GM10248 (cell line): ENCODE results near the gene ZNF492.

Source experiments
- CTCF ChIA-PET: fragments of 300-600 bp; sonication (Branson Sonifier 250); formaldehyde crosslinking; extraction: SDS; loops from one replicate; lab custom pipeline; 2021; ENCODE audit warnings: antibody characterized with exemption; lab: Yijun Ruan, JAX
- POLR2A ChIA-PET: fragments of 350-650 bp; sonication (Branson Sonifier 250); formaldehyde crosslinking; extraction: SDS; loops from one replicate; lab custom pipeline; 2020; ENCODE audit warnings: antibody characterized with exemption; lab: Yijun Ruan, JAX
- DNase-seq: peaks from one replicate; pipeline ENCODE4 v3.0.0; 2012; ENCODE audit errors: extremely low spot score
- CTCF ChIP-seq: IDR thresholded peaks from 2 replicates; pipeline ENCODE4 v1.5.1; 2012; ENCODE audit warnings: mild to moderate bottlenecking, low read depth; ENCODE audit errors: extremely low read depth, missing control alignments, control extremely low read depth

Gene ZNF492

GRCh38 chr19:22603518-22604440 is 30.3 kb upstream of the ZNF492 start:
- POLR2A ChIA-PET = no interaction called here
- no peak for TF ChIP-seq CTCF
- CTCF ChIA-PET = no interaction called here
- DNase-seq = no peak

- DNase-seq = no peak
- ChIA-PET CTCF (no interaction called here), POLR2A (no interaction called here)
- no peak for TF ChIP-seq CTCF
Observed at GRCh38 chr19:22604571-22605274, 29.4 kb upstream of the ZNF492 start.

- no peak for TF ChIP-seq CTCF
- ChIA-PET CTCF (no interaction called here), POLR2A (no interaction called here)
- no peak for DNase-seq
Observed at GRCh38 chr19:22605275-22606211, 28.6 kb upstream of the ZNF492 start.

- DNase-seq = no peak
- TF ChIP-seq CTCF = no peak
- ChIA-PET CTCF (no interaction called here), POLR2A (no interaction called here)
Observed at GRCh38 chr19:22606212-22606553, 27.9 kb upstream of the ZNF492 start.

- DNase-seq = no peak
- POLR2A ChIA-PET = no interaction called here
Observed at GRCh38 chr19:22606954-22607652, 27.0 kb upstream of the ZNF492 start.

More at GRCh38 chr19:22606954-22607652, 27.0 kb upstream of the ZNF492 start:
- CTCF ChIA-PET = no interaction called here
- TF ChIP-seq CTCF = no peak
